ENCODE measurements around the gene ANKMY2.

DNA sequence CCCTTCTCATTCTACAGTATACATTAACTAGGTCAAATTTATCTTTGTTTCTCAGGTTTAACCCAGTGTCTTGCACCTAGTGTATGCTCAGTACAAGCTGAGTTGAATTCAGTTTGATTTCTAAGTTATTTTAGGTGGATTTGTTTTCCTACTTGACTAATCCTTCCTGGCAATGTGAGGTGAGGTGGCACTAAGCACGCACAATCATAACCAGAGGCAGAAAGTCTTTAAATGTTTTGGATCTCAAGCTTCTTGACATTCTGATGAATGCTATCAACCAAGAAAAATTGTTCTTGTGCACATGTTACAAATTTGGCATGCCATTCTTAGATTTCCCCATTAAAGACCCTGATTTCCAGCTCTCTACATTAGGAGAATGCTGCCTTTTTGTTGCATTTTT lies 3.6 kb upstream of the ANKMY2 start:
- TF ChIP-seq, protein P1, sequence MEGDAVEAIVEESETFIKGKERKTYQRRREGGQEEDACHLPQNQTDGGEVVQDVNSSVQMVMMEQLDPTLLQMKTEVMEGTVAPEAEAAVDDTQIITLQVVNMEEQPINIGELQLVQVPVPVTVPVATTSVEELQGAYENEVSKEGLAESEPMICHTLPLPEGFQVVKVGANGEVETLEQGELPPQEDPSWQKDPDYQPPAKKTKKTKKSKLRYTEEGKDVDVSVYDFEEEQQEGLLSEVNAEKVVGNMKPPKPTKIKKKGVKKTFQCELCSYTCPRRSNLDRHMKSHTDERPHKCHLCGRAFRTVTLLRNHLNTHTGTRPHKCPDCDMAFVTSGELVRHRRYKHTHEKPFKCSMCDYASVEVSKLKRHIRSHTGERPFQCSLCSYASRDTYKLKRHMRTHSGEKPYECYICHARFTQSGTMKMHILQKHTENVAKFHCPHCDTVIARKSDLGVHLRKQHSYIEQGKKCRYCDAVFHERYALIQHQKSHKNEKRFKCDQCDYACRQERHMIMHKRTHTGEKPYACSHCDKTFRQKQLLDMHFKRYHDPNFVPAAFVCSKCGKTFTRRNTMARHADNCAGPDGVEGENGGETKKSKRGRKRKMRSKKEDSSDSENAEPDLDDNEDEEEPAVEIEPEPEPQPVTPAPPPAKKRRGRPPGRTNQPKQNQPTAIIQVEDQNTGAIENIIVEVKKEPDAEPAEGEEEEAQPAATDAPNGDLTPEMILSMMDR (IDR thresholded peaks at IDR 0.05) = no peak
- TF ChIP-seq POLR2A (IDR thresholded peaks at IDR 0.05) = no peak
